NOMO-1 (cell line): Measurements from ENCODE around the gene TADA2A.
A peak's percentile ranks its signal among the peaks of the same experiment; 100 is the strongest.

Experiments used
- DNase-seq, 2 experiments: peaks; one replicate each; lab custom pipeline; 2025; ENCODE audit not compliant: unreplicated experiment in 2 of 2; lab: John Stamatoyannopoulos, UW

Gene TADA2A, protein sequence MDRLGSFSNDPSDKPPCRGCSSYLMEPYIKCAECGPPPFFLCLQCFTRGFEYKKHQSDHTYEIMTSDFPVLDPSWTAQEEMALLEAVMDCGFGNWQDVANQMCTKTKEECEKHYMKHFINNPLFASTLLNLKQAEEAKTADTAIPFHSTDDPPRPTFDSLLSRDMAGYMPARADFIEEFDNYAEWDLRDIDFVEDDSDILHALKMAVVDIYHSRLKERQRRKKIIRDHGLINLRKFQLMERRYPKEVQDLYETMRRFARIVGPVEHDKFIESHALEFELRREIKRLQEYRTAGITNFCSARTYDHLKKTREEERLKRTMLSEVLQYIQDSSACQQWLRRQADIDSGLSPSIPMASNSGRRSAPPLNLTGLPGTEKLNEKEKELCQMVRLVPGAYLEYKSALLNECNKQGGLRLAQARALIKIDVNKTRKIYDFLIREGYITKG

GRCh38 chr17:37406635-37407461 lies at the start of gene TADA2A, which contains the start of gene ACACA:
Gene TADA2A (plus strand): TSS chr17:37406886. CDS start chr17:37411366, 4,480 bp downstream.
Gene ACACA (minus strand): TSS chr17:37406836. CDS start chr17:37406299, 537 bp downstream.
- peak; percentile 73 to 86 for DNase-seq

- DNase-seq: peak; percentile 21 to 32
Observed at GRCh38 chr17:37358098-37358829, 48.4 kb upstream of the TADA2A start.

DNA sequence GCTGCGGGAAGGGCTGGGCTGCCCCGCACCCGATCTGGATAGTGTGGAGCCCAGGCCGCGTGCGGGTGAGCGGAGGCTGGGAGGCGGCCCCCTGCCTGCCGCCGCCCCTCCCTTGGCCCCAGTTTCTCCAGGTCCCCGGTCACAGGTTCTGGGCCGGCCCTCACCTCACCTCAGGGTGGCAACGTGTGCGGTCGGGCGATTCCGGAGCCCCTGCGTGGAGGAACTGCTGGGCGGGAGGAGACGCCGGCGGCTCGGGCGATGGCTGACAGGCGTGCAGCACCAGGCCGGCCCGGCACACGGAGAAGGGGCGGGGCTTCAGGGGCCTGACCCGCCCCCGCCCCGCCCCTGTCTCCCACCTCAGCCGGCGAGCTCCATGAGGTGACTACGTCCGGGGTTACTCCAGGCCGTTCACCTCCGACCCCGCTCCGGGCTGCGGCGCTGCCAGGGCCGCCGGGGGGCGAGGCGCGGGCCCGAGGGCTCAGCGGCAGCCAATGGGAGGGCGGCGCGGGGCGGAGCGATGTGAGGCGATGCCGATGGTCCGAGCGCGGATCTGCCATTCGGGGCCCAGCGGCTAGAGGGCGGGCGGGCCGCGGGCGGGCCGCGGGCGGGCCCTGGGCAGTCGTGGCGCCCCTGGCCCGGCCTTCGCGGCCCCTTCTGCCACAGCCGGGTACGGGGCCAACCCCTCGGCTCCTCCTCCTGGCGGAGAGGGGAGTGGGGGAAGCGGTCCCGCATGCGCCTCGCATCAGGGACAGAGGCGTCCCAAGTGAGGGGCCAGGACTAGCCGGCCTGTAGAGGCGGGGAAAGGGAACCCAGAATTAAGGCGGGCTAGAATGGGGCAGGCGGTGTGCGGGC lies 47.6 kb upstream of the TADA2A start:
- peak; percentile 96 to 98 for DNase-seq

DNA sequence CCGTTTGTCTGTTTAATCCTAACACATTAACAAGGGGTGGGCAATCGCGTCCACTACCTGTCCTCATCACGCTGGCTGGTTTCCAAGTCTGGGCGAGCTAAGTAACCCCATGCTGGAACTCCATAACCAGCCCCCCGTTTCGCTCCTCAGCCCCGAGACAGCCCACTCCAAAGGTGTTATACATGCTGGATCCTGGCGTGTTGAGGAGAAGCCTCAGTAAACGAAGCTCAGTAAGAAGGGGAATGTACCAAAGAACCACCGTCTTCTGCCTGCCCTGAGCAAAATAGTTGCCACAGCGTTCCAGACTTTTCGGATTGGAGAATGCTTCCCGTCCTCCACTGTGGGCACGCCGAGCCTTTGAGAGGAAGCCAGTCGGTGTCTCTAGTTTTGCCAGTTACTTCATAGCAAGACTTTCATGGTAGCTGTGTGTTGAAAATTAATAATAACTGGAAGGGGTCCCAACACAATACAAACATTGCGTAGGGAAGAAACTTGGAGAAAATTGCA lies 47.0 kb upstream of the TADA2A start:
- no peak for DNase-seq

DNA sequence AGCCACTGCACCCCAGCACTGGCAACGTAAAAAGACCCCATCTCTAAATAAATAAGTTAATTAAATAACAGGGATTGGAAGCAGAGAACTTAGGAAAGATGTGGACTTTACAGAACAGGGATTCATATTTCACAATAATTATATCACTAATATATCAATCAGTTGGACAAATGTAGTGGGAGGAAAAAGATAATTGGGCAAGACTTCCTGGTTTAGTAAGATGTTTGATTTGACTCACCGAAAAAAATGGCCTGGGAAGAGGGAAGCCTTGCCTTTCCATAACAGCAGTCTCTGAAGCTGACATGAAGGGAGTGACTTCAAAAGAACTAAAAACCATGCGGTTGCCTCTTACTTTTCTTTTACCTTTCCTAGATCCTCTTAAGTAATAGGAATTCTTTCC lies 46.1 kb upstream of the TADA2A start:
- no peak for DNase-seq

DNA sequence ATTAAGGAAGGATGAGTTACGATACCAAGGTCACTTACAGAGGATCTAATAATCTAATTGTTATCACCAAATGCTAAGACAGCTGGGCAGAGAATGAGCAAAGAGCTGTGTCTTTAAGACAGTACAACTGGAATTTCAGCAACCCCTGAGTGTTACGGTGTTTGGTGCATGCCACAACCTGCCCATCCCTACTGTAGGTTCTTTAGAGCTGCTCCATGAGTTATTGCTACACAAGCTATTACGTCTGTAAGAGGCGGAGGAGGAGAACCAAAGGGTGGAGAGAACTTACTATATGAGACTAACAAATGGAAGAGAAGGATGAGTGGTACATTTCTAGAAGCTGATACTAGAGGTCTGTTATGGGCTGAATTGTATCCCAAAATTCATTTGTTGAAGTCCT lies 45.1 kb upstream of the TADA2A start:
- peak in 1 of 2 experiments; percentile 19 for DNase-seq

DNA sequence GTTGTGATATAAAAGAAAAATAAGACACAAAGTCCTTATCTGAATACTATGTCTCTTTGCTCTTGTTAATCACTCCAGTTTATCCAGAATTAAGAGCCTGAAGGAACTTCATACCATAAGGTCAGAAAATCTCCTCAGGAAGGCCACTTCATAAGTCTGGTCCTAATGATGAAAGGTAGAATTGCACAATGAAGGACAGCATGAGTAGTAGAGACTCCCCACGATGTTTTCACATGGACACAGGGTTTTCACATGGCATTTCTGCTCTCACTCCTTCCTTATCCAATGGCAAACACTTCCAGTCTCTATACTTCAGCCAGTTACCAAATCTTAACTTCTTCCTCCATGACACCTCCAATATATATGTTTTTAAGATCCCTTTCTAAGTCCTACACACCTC lies 41.1 kb upstream of the TADA2A start:
- DNase-seq: no peak

DNA sequence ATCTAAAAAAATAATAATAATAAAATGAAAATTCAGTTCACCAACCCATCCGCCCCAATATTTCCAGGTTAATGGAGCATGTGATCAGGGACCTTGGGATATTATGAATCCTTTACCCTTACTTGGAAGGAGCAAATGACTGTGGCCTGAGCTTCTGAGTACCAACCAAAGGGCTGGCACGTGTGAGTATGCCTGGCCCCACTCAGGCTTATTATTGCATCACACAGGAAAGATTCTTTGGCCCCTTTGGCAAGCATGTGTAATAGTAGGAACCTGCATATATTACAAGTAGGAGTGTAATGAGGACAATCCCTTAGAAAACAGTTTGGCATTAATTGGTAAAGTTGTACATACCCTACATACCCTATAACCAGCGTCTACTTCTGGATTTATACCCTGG lies 38.1 kb upstream of the TADA2A start:
- peak; percentile 29 to 56 for DNase-seq

GRCh38 chr17:37373530-37374159 lies 33.0 kb upstream of the TADA2A start:
- DNase-seq: peak; percentile 46 to 68

DNA sequence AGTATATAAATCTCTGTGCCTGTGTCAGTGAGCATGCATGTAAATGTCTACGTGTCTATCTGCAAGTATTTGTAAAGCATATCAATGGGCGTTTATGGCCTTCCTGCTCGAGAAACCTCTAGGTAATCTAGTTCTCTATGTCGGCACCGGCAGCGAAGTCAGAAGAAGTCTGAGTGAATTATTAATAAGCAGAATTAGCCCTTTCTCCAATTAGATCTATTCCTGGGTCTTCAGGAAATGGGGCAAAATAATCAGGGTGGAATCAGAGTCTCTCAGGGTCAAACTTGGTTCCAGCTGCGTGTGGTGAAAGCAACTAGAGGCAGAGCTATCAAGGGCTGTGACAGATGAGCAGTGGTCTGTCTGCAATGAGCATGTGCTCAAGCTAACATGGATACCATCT lies 31.0 kb upstream of the TADA2A start, which contains the start of gene C17orf78:
TSS of gene C17orf78 (plus strand) at position 280 of the 400 bp plus-strand sequence. CDS start at position 388, 108 bp downstream.
- DNase-seq: no peak

- DNase-seq: no peak
Observed at GRCh38 chr17:37382056-37382455, 24.6 kb upstream of the TADA2A start.

GRCh38 chr17:37384560-37385149 lies 22.0 kb upstream of the TADA2A start:
- DNase-seq: no peak

DNA sequence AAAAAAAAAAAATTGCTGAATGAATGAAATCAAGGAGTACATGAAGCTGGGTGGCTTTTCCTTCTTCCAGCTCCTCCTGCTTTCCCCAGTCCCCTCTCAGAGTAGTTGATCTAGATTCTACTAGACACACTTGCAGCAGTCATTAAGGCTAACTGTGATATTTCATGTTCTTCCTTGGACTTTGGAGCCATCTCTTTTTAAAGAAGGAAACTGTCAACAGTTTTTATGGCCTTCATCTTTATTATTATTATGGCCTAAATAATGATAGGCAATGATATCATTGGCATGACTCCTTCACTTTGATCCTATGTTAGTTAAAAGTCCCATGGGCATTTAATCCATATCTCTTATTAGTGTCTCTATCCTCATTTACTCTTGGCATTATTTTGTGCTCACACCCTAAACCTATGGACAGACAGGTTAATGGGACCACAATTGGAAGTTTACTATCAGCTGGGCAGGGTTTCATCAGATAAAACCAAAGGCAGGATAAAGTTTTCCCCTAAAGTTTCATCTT lies 21.2 kb upstream of the TADA2A start:
- no peak for DNase-seq

- no peak for DNase-seq
Observed at GRCh38 chr17:37386462-37386861, 20.2 kb upstream of the TADA2A start.

DNA sequence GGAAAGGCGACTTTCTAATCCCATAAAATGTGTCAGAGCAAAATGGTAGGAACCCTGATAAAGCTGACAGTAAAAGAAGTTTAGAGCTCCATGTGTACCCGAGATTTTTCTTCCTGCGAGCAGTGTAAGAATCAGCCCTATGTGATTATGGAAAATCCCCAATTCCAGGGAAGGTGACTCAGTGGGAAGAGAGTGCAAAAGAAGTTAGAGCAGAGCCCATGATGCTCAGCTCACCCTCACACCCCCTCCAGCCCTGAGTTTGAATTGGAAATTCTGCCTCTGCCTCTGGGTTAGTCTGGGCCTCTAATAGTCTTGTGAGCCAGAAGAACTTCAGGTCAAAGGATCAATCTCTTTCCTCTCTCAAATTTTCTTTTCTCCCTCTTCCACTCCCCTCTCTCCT lies 18.4 kb upstream of the TADA2A start:
- DNase-seq: no peak

DNA sequence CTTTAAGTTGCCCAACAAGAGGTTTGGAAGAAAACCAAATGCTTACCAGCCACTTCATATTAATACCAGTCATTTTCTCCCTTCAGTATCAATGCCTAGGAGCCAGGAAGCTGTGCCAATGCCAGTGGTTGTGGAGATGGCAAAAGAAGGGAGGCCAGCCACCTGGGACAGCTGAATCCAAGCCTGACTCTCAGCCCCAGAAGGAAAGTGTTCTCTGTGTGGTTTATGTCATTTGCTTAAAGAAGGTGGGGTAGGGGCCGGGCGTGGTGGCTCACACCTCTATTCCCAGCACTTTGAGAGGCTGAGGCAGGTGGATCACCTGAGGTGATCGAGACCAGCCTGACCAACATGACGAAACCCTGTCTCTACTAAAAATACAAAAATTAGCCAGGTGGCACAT lies 17.5 kb upstream of the TADA2A start:
- DNase-seq: no peak

DNA sequence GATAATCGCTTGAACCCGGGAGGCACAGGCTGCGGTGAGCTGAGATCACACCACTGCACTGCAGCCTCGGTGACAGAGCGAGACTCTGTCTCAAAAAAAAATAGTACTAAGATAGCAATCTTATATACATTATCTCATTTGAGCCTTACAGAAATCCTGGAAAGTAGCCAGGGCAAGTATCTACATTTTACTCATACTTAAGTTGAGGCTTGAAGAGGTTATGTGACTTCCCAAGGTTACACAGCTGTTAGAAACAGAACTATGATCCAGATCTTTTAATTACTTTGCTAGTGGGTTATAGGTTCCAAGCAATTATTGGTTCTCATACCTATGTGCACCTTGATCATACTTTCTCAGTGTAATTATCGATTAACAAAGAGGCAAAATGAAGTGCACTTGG lies 15.5 kb upstream of the TADA2A start:
- no peak for DNase-seq

DNA sequence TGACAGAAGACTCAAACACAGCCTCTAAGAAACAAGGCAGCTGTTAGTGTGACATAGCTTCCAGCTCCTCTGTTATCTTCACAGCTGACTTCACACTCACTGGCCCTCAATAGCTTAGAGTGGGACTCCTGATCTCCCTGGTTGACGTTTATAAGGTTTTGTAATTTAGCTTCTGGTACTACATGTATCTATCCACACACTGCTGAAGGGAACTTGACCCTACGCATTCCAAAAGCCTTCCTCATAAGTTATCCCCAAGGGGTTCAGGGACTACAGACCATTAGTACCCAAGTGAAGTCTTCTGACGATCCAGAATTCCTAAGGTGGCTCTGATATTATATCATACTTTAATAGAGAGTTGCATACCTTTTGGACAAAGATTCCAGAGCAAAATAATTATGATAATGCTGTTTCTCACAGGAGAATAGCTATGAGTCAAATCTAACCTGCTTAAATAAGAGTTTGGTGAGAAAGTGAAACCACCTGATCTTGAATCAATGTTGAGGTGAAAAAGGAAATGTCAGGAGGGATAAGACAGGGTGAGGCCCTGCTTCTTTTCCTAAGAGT lies 14.6 kb upstream of the TADA2A start:
- no peak for DNase-seq
